CD14-positive monocyte (primary cell): ENCODE data around the gene CALHM2. TPM values are rescaled to one million over a fixed set of nuclear protein-coding genes. Genes with fewer than 3 reads are reported as not detected.
A peak's percentile ranks its signal among the peaks of the same experiment; 100 is the strongest.

Experiments
- DNase-seq, 3 donors: peaks; one replicate each; pipeline ENCODE4 v3.0.0-alpha.2; 2011 to 2022
- H2AFZ ChIP-seq: 2 replicates; pipeline ENCODE4 v1.6.0; 2012; ENCODE audit warnings: mild to moderate bottlenecking, low read depth, low read length, inconsistent platforms; ENCODE audit not compliant: insufficient read depth, poor library complexity, severe bottlenecking
- H3K27ac ChIP-seq, 2 donors: 1 replicate in 1 of 2; 2 replicates in 1 of 2; pipeline ENCODE4 v1.5.1; 2012 to 2013; ENCODE audit warnings: low read length in 2 of 2, control low read depth in 1 of 2, inconsistent platforms in 1 of 2, low read depth in 1 of 2, mild to moderate bottlenecking in 1 of 2
- H3K27me3 ChIP-seq, 2 donors: one replicate each; pipeline versions ENCODE4 v1.6.0 to v1.6.1; 2011 to 2013; ENCODE audit warnings: low read length in 2 of 2; ENCODE audit not compliant: control insufficient read depth in 2 of 2, insufficient read depth in 2 of 2
- H3K36me3 ChIP-seq, 2 donors: replicated peaks in 1 of 2; 1 replicate in 1 of 2; 2 replicates in 1 of 2; pipeline versions ENCODE4 v1.5.1 to v1.6.1; 2012 to 2013; ENCODE audit warnings: low read length in 2 of 2, control low read depth in 1 of 2, inconsistent platforms in 1 of 2, mild to moderate bottlenecking in 1 of 2; ENCODE audit not compliant: insufficient read depth in 2 of 2, control insufficient read depth in 1 of 2
- H3K4me1 ChIP-seq, 2 donors: 1 replicate in 1 of 2; 2 replicates in 1 of 2; pipeline versions ENCODE4 v1.5.1 to v1.6.1; 2012 to 2013; ENCODE audit warnings: low read length in 2 of 2, control low read depth in 1 of 2, inconsistent platforms in 1 of 2, mild to moderate bottlenecking in 1 of 2, moderate library complexity in 1 of 2; ENCODE audit not compliant: insufficient read depth in 2 of 2, control insufficient read depth in 1 of 2
- H3K4me2 ChIP-seq: replicated peaks from 2 replicates; pipeline ENCODE3; 2012; ENCODE audit warnings: low read length, moderate library complexity, mild to moderate bottlenecking; ENCODE audit not compliant: poor library complexity, severe bottlenecking; ENCODE audit errors: extremely low read depth
- H3K4me3 ChIP-seq, 3 experiments: fragments of 200-600 bp in 1 of 3; sonication (generic) in 1 of 3; replicated peaks in 1 of 3; 1 replicate in 2 of 3; 2 replicates in 1 of 3; pipeline ENCODE4 v1.5.1; 2011 to 2013; ENCODE audit warnings: low read length in 3 of 3, mild to moderate bottlenecking in 3 of 3, control low read depth in 2 of 3, low read depth in 2 of 3, inconsistent platforms in 1 of 3, moderate library complexity in 1 of 3
- H3K79me2 ChIP-seq: 2 replicates; pipeline ENCODE4 v1.6.0; 2012; ENCODE audit warnings: mild to moderate bottlenecking, control low read depth, inconsistent platforms, low read length, moderate library complexity; ENCODE audit not compliant: insufficient read depth
- H3K9ac ChIP-seq: 2 replicates; pipeline ENCODE4 v1.6.0; 2017; ENCODE audit warnings: low read length, mild to moderate bottlenecking; ENCODE audit not compliant: insufficient read depth, poor library complexity, severe bottlenecking
- H3K9me3 ChIP-seq, 2 donors: replicated peaks in 1 of 2; 1 replicate in 1 of 2; 2 replicates in 1 of 2; pipeline versions ENCODE4 v1.5.1 to v1.6.1; 2012 to 2013; ENCODE audit warnings: low read length in 2 of 2, control low read depth in 1 of 2; ENCODE audit not compliant: control insufficient read depth in 1 of 2, insufficient read depth in 1 of 2
- H4K20me1 ChIP-seq: 2 replicates; pipeline ENCODE4 v1.6.0; 2012; ENCODE audit warnings: mild to moderate bottlenecking, low read length, control low read depth, moderate library complexity; ENCODE audit not compliant: insufficient read depth
- H3K27ac Mint-ChIP-seq, 7 donors: one replicate each; pipeline ENCODE4 v1.8.0; 2020; ENCODE audit warnings: mild to moderate bottlenecking in 7 of 7, mixed read lengths in 7 of 7, moderate library complexity in 6 of 7, inconsistent platforms in 2 of 7
- H3K27me3 Mint-ChIP-seq, 3 donors: one replicate each; pipeline ENCODE4 v1.8.0; 2021 to 2022; ENCODE audit warnings: low read depth in 3 of 3, mild to moderate bottlenecking in 3 of 3, mixed read lengths in 3 of 3, moderate library complexity in 3 of 3, inconsistent platforms in 1 of 3
- H3K36me3 Mint-ChIP-seq, 2 donors: one replicate each; pipeline ENCODE4 v1.8.0; 2020; ENCODE audit warnings: mixed read lengths in 2 of 2, inconsistent platforms in 1 of 2, mild to moderate bottlenecking in 1 of 2
- H3K4me1 Mint-ChIP-seq: one replicate; pipeline ENCODE4 v1.8.0; 2020; ENCODE audit warnings: mild to moderate bottlenecking, mixed read lengths
- H3K4me3 Mint-ChIP-seq, 2 donors: one replicate each; pipeline ENCODE4 v1.8.0; 2020; ENCODE audit warnings: mild to moderate bottlenecking in 2 of 2, mixed read lengths in 2 of 2, moderate library complexity in 1 of 2
- H3K9me3 Mint-ChIP-seq, 7 donors: one replicate each; pipeline ENCODE4 v1.8.0; 2020 to 2022; ENCODE audit warnings: mixed read lengths in 7 of 7, mild to moderate bottlenecking in 6 of 7, moderate library complexity in 6 of 7, inconsistent platforms in 2 of 7
- CTCF ChIP-seq: fragments of 200-600 bp; IDR thresholded peaks from one replicate; pipeline ENCODE4 v1.8.0; 2022; ENCODE audit warnings: antibody characterized with exemption, mild to moderate bottlenecking
- WGBS: methylation state at CpG from one replicate; pipeline ENCODE4 v1.1.5; 2013; ENCODE audit warnings: missing lambda C conversion rate; ENCODE audit not compliant: insufficient coverage; 5-methylcytosine and 5-hydroxymethylcytosine counted together
- intact Hi-C, 2 donors: fragments of 100-400 bp; cut with micrococcal nuclease; formaldehyde crosslinking; loops; one replicate each; pipeline versions ENCODE4 v1.15.0 to v1.15.1; 2023
- polyA plus RNA-seq, 3 donors: library from polyadenylated mRNA; depleted of rRNA in 1 of 3; unstranded in 2 of 3; stranded (reverse) in 1 of 3; fragments of 300-500 nt in 2 of 3; fragments of >200 nt in 1 of 3; fragmentation: Illumina TruSeq in 2 of 3; gene quantifications; 1 replicate in 2 of 3; 2 replicates in 1 of 3; pipeline ENCODE4 v1.2.3, GENCODE V29; 2012 to 2021

The CALHM2 gene
- polyA plus RNA-seq, 3 donors, result 48.4 to 80.7 (median 66.5) TPM

DNA sequence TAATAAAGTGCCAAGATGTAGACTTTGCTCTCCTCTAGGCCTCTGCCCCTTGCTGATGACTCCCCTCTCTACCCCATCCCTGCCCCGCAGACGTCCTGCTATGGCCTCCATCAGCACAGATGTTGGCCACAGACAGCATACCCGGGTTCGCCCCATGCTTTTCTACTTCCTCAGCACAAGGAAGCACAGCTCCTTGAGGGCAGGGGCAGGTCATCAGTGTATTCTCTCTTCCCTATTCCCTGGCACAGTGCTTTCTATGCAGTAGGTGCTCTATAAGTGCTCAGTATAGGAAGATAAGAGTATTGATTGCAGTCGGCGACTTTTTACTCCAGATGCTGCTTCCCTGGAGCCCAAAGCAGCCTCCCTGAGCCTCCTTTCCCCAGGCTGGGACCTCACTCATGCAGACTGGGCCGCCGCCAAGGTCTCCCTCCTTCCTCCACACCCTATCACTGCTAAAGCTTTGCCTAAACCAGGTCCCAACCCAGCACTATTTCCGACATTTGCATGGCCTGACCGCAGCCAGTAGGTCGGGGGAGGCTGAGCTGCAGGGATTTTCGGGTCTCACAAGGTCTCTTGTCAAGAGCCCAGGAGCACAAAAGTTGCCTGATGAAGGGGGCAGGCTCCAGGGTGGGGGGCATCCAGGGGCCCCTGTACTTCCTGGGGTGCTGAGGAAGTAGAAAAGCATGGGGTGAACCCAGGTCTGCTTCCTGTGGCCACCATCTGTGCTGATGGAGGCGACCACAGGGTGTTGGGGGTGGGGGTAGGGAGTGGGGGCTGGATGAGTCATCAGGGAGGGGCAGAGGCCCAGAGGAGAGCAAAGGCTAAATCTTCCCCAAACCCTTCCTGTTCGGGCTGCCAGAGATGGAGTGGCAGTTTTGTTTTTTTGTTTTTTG is 18.8 kb upstream of the CALHM2 start:
- peaks cover 67% of the 10 kb centered on the region for H3K4me1 Mint-ChIP-seq
- Histone ChIP-seq H3K79me2 (no peaks in the 10 kb centered on the region), H3K9me3 (no peaks in the 10 kb centered on the region), H4K20me1 (no peaks in the 10 kb centered on the region), H3K27me3 (no peaks in the 10 kb centered on the region), H2AFZ (peak overlapping the region; percentile 79), H3K4me3 (peak overlapping the region in 2 of 3 experiments; percentile 0 to 36), H3K4me1 (peaks cover 72 to 75% of the 10 kb centered on the region in 2 donors), H3K36me3 (no peaks in the 10 kb centered on the region), H3K27ac (peak overlapping the region; percentile 90), H3K4me2 (peak overlapping the region; percentile 61), H3K9ac (peak overlapping the region; percentile 64)
- H3K9me3 Mint-ChIP-seq, result peaks cover 0 to 11% (median 3%) of the 10 kb centered on the region in 7 donors
- intact Hi-C loops, result no loop called here
- H3K27ac Mint-ChIP-seq, result peak overlapping the region; percentile 84 to 93 (median 92)
- DNase-seq, result peak; percentile 79 to 81 (median 80)
- peaks cover 0 to 8% (median 2%) of the 10 kb centered on the region in 3 donors for H3K27me3 Mint-ChIP-seq
- TF ChIP-seq CTCF, result no peak
- H3K36me3 Mint-ChIP-seq, result peaks cover 0 to 5% of the 10 kb centered on the region in 2 donors
- H3K4me3 Mint-ChIP-seq, result peak overlapping the region; percentile 62 to 82
- WGBS, result 5% methylated on average over 8 of the region's 14 CpGs

DNA sequence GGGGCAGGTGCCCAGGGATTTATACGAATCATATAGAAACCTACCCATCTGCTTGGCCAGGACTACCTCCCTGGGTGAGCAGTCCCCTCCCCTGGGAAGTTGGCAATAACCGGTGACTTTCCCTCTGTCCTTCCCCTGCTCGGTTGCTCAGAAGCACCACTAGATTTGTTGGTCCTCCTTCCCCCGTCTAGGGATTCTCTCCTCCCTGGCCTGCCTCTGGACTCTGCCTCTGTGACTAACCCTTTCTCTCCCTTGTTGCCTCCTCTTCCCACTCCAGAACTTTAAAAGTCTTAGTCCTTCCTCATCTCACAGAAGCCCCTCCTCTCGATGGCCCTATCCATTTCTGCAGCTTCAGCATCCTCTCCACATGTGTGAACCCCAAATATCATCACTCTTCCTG is 17.0 kb upstream of the CALHM2 start:
- H3K9me3 Mint-ChIP-seq, result peaks cover 0 to 11% (median 4%) of the 10 kb centered on the region in 7 donors
- peak in 1 of 3 donors; percentile 14 for DNase-seq
- Histone ChIP-seq H3K79me2 (no peaks in the 10 kb centered on the region), H3K27me3 (no peaks in the 10 kb centered on the region), H3K4me3 (no peak overlapping the region), H2AFZ (peak overlapping the region; percentile 14), H3K9ac (no peak overlapping the region), H3K4me1 (peaks cover 85 to 91% of the 10 kb centered on the region in 2 donors), H3K9me3 (no peaks in the 10 kb centered on the region), H4K20me1 (no peaks in the 10 kb centered on the region), H3K4me2 (no peak overlapping the region), H3K27ac (peak overlapping the region; percentile 90), H3K36me3 (no peaks in the 10 kb centered on the region)
- no peak overlapping the region for H3K4me3 Mint-ChIP-seq
- intact Hi-C loops, result no loop called here
- 45% methylated on average over 4 of the region's 5 CpGs for WGBS
- peaks cover 0 to 8% (median 2%) of the 10 kb centered on the region in 3 donors for H3K27me3 Mint-ChIP-seq
- H3K27ac Mint-ChIP-seq, result peak overlapping the region; percentile 4 to 91 (median 70)
- peaks cover 2 to 5% of the 10 kb centered on the region in 2 donors for H3K36me3 Mint-ChIP-seq
- no peak for TF ChIP-seq CTCF
- H3K4me1 Mint-ChIP-seq, result peaks cover 85% of the 10 kb centered on the region
